Stimulated activated CD8-positive, alpha-beta memory T cell treated with anti-CD3 and anti-CD28 coated beads, Interleukin-7, amount 100 ng/mL, for 48 hours (primary cell): ENCODE measurements around the gene CKAP2L.
"Not testable (repeated sequence)": the region's sequence is repeated elsewhere in the genome, so short reads cannot be mapped to it uniquely, and the experiment has no call there.

Source experiments
- DNase-seq, 2 donors: peaks; one replicate each; pipeline ENCODE4 v3.0.0-alpha.2; 2020; ENCODE audit warnings: low read depth in 1 of 2; ENCODE audit errors: extremely low read depth in 1 of 2

Gene CKAP2L

GRCh38 chr2:112713585-112713925, 50.9 kb downstream of the CKAP2L start:
- DNase-seq: no peak

- peak in 1 of 2 donors; percentile 59 for DNase-seq
Measured at GRCh38 chr2:112712903-112713584, 51.4 kb downstream of the CKAP2L start.

- no peak for DNase-seq
Measured at GRCh38 chr2:112712465-112712864, 51.9 kb downstream of the CKAP2L start.

GRCh38 chr2:112710956-112711750, 53.3 kb downstream of the CKAP2L start:
- no peak for DNase-seq

GRCh38 chr2:112709703-112710102, 54.7 kb downstream of the CKAP2L start:
- no peak for DNase-seq

GRCh38 chr2:112708968-112709367, 55.4 kb downstream of the CKAP2L start:
- no peak for DNase-seq

- DNase-seq: not testable (repeated sequence)
Measured at GRCh38 chr2:112706947-112707346, 57.5 kb downstream of the CKAP2L start.

GRCh38 chr2:112706170-112706664, 58.2 kb downstream of the CKAP2L start:
- peak; percentile 40 to 74 for DNase-seq

- no peak for DNase-seq
Measured at GRCh38 chr2:112705575-112705974, 58.8 kb downstream of the CKAP2L start.

- no peak for DNase-seq
Measured at GRCh38 chr2:112703684-112704083, 60.7 kb downstream of the CKAP2L start.

- no peak for DNase-seq
Measured at GRCh38 chr2:112701052-112701451, 63.4 kb downstream of the CKAP2L start.

GRCh38 chr2:112699984-112700667, 64.3 kb downstream of the CKAP2L start:
- no peak for DNase-seq

- no peak for DNase-seq
Measured at GRCh38 chr2:112698834-112699515, 65.4 kb downstream of the CKAP2L start.

GRCh38 chr2:112694182-112694581, 70.2 kb downstream of the CKAP2L start:
- DNase-seq: no peak

- DNase-seq: no peak
Measured at GRCh38 chr2:112693596-112693995, 70.8 kb downstream of the CKAP2L start.

- peak in 1 of 2 donors; percentile 40 for DNase-seq
Measured at GRCh38 chr2:112692918-112693317, 71.5 kb downstream of the CKAP2L start.

- peak; percentile 36 to 73 for DNase-seq
Measured at GRCh38 chr2:112692495-112692911, 71.9 kb downstream of the CKAP2L start.

GRCh38 chr2:112691881-112692281, 72.5 kb downstream of the CKAP2L start:
- DNase-seq: no peak

- peak in 1 of 2 donors; percentile 56 for DNase-seq
Measured at GRCh38 chr2:112690853-112691401, 73.5 kb downstream of the CKAP2L start.

GRCh38 chr2:112688086-112688880, 76.1 kb downstream of the CKAP2L start:
- no peak for DNase-seq
